Neural progenitor cell (in vitro differentiated cells): Measurements from ENCODE around the gene ZNF783. TPM values are rescaled to one million over a fixed set of nuclear protein-coding genes. Genes with fewer than 3 reads are reported as not detected.

Experiments
- DNase-seq: peaks from one replicate; pipeline ENCODE4 v3.0.0-alpha.2; 2016; ENCODE audit warnings: low spot score
- H2AFZ ChIP-seq: fragments of 200-600 bp; sonication (generic); replicated peaks from 2 replicates; pipeline ENCODE4 v1.6.1; 2016; ENCODE audit warnings: antibody characterized with exemption
- H3F3A ChIP-seq: fragments of 200-600 bp; sonication (generic); 2 replicates; pipeline ENCODE4 v1.6.1; 2016; ENCODE audit warnings: antibody characterized with exemption, low read depth
- H3K27ac ChIP-seq: fragments of 200-600 bp; sonication (generic); 2 replicates; pipeline ENCODE4 v1.5.1; 2016; ENCODE audit warnings: mild to moderate bottlenecking
- H3K27me3 ChIP-seq: fragments of 200-600 bp; sonication (generic); 2 replicates; pipeline ENCODE4 v1.6.1; 2016; ENCODE audit warnings: mild to moderate bottlenecking, moderate library complexity
- H3K36me3 ChIP-seq: fragments of 200-600 bp; sonication (generic); 2 replicates; pipeline ENCODE4 v1.5.1; 2016
- H3K4me1 ChIP-seq: fragments of 200-600 bp; sonication (generic); 2 replicates; pipeline ENCODE4 v1.6.1; 2016; ENCODE audit warnings: mixed run types
- H3K4me2 ChIP-seq: fragments of 200-600 bp; sonication (generic); 2 replicates; pipeline ENCODE4 v1.6.1; 2016
- H3K4me3 ChIP-seq: fragments of 200-600 bp; sonication (generic); 2 replicates; pipeline ENCODE4 v1.5.1; 2016
- H3K79me2 ChIP-seq: fragments of 200-600 bp; sonication (generic); 2 replicates; pipeline ENCODE4 v1.6.1; 2016; ENCODE audit warnings: low read depth
- H3K9ac ChIP-seq: fragments of 200-600 bp; sonication (generic); 2 replicates; pipeline ENCODE4 v1.6.1; 2016
- H3K9me3 ChIP-seq: fragments of 200-600 bp; sonication (generic); 2 replicates; pipeline ENCODE4 v1.5.1; 2016; ENCODE audit warnings: low read depth
- H4K20me1 ChIP-seq: fragments of 200-600 bp; sonication (generic); 2 replicates; pipeline ENCODE4 v1.6.1; 2016; ENCODE audit warnings: low read depth
- H3K27ac Mint-ChIP-seq: 3 replicates; pipeline ENCODE4 v1.8.0; 2021; ENCODE audit warnings: mixed read lengths
- H3K27me3 Mint-ChIP-seq: 2 replicates; pipeline ENCODE4 v1.8.0; 2022; ENCODE audit warnings: low read depth, mild to moderate bottlenecking, inconsistent platforms, moderate library complexity, mixed read lengths; ENCODE audit not compliant: insufficient read depth
- H3K36me3 Mint-ChIP-seq: 3 replicates; pipeline ENCODE4 v1.8.0; 2021; ENCODE audit warnings: mixed read lengths
- H3K4me1 Mint-ChIP-seq: 3 replicates; pipeline ENCODE4 v1.8.0; 2021; ENCODE audit warnings: mixed read lengths
- H3K4me3 Mint-ChIP-seq: 3 replicates; pipeline ENCODE4 v1.8.0; 2021; ENCODE audit warnings: mild to moderate bottlenecking, moderate library complexity, mixed read lengths
- H3K9me3 Mint-ChIP-seq: 3 replicates; pipeline ENCODE4 v1.8.0; 2020; ENCODE audit warnings: mixed read lengths
- EZH2 ChIP-seq: fragments of 200-600 bp; sonication (generic); IDR thresholded peaks from 2 replicates; pipeline ENCODE4 v1.6.1; 2017; ENCODE audit warnings: antibody characterized with exemption, mild to moderate bottlenecking, moderate library complexity
- EZH2phosphoT487 ChIP-seq: fragments of 200-600 bp; sonication (generic); IDR thresholded peaks from 2 replicates; pipeline ENCODE4 v1.6.1; 2017; ENCODE audit warnings: antibody characterized with exemption
- total RNA-seq: library from RNA; depleted of rRNA; stranded (reverse); fragments of >200 nt; gene quantifications from 2 replicates; pipeline ENCODE4 v1.2.3, GENCODE V29; 2015; ENCODE audit warnings: low replicate concordance
- TF ChIP-seq, protein P1 (sequence below): fragments of 200-600 bp; sonication (generic); IDR thresholded peaks from 2 replicates; pipeline ENCODE4 v1.5.1; 2017; ENCODE audit warnings: antibody characterized with exemption, mild to moderate bottlenecking

The ZNF783 gene
- total RNA-seq, 1 donor from 2014 or later = 5.5 TPM

DNA sequence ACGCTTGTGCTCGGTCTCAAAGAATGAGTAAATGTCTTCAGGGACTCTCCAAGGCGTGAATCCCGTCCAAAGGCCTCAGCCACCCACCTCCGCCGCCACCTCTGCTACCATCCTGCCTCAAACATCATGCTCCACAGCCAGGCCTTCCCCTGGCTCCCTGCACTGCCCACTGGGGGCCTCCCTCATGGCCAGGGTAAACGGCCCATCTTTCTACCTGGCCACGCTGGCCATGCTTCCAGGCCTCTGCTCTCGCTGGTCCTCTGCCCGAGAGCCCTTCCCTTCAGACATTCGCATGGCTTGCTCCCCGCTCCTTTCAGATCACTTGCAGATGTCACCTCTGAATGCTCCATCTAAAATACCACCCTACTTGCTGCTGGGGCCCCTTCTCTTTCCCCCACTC, 40.2 kb downstream of the ZNF783 start:
- Mint-ChIP-seq H3K4me1 (no peaks in the 10 kb centered on the region), H3K4me3 (no peak overlapping the region), H3K27me3 (peaks cover 6% of the 10 kb centered on the region), H3K9me3 (no peaks in the 10 kb centered on the region), H3K27ac (no peak overlapping the region), H3K36me3 (no peaks in the 10 kb centered on the region)
- Histone ChIP-seq H3K36me3 (no peaks in the 10 kb centered on the region), H3K4me1 (no peaks in the 10 kb centered on the region), H3K9ac (no peak overlapping the region), H3F3A (no peaks in the 10 kb centered on the region), H4K20me1 (no peaks in the 10 kb centered on the region), H3K4me2 (no peak overlapping the region), H3K79me2 (no peaks in the 10 kb centered on the region), H3K9me3 (no peaks in the 10 kb centered on the region), H3K4me3 (no peak overlapping the region), H2AFZ (no peak overlapping the region), H3K27ac (no peak overlapping the region), H3K27me3 (no peaks in the 10 kb centered on the region)
- TF ChIP-seq, protein P1, sequence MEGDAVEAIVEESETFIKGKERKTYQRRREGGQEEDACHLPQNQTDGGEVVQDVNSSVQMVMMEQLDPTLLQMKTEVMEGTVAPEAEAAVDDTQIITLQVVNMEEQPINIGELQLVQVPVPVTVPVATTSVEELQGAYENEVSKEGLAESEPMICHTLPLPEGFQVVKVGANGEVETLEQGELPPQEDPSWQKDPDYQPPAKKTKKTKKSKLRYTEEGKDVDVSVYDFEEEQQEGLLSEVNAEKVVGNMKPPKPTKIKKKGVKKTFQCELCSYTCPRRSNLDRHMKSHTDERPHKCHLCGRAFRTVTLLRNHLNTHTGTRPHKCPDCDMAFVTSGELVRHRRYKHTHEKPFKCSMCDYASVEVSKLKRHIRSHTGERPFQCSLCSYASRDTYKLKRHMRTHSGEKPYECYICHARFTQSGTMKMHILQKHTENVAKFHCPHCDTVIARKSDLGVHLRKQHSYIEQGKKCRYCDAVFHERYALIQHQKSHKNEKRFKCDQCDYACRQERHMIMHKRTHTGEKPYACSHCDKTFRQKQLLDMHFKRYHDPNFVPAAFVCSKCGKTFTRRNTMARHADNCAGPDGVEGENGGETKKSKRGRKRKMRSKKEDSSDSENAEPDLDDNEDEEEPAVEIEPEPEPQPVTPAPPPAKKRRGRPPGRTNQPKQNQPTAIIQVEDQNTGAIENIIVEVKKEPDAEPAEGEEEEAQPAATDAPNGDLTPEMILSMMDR = no peak
- TF ChIP-seq EZH2 = no peak
- TF ChIP-seq EZH2phosphoT487 = no peak
- DNase-seq = no peak

DNA sequence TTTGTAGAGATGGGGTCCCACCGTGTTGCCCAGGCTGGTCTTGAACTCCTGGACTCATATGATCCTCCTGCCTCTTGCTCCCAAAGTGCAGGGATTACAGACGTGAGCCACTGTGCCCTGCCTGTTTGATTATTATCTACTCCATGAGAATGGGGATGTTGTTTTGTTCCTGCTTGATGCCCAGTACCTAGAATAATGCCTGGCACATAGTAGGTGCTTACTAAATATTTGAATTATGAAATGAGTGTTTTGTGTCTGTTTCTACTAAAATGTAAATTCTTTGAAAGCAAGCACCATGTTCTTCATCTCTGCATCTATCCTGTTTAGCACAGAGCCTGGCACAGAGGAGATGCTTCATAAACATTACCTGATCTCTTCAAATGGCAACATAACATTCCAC, 40.9 kb downstream of the ZNF783 start:
- no peaks in the 10 kb centered on the region for H3K36me3 ChIP-seq
- no peaks in the 10 kb centered on the region for H3K79me2 ChIP-seq
- H3K27me3 ChIP-seq = no peaks in the 10 kb centered on the region
- Mint-ChIP-seq H3K4me1 (no peaks in the 10 kb centered on the region), H3K36me3 (no peaks in the 10 kb centered on the region), H3K4me3 (no peak overlapping the region), H3K9me3 (no peaks in the 10 kb centered on the region), H3K27me3 (peaks cover 6% of the 10 kb centered on the region), H3K27ac (no peak overlapping the region)
- H3F3A ChIP-seq = no peaks in the 10 kb centered on the region
- H3K4me1 ChIP-seq = no peaks in the 10 kb centered on the region
- H3K9ac ChIP-seq = no peak overlapping the region
- no peak overlapping the region for H2AFZ ChIP-seq
- TF ChIP-seq EZH2 = no peak
- H3K4me2 ChIP-seq = no peak overlapping the region
- H3K27ac ChIP-seq = no peak overlapping the region
- H4K20me1 ChIP-seq = no peaks in the 10 kb centered on the region
- DNase-seq = no peak
- H3K4me3 ChIP-seq = no peak overlapping the region
- H3K9me3 ChIP-seq = no peaks in the 10 kb centered on the region

DNA sequence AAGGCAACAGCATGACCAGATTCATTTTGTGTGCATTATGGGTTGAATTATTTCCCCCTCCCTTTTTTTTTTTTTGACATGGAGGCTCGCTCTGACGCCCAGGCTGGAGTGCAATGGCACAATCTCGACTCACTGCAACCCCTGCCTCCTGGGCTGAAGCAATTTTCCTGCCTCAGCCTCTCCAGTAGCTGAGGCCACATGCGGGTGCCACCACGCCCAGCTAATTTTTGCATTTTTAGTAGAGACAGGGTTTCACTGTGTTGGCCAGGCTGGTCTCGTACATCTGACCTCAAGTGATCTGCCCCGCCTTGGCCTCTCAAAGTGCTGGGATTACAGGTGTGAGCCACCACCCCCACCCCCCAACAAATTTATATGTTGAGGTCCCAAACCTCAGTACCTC, 42.0 kb downstream of the ZNF783 start:
- H3K27ac ChIP-seq = no peak overlapping the region
- H3K36me3 ChIP-seq = no peaks in the 10 kb centered on the region
- H3K79me2 ChIP-seq = no peaks in the 10 kb centered on the region
- H4K20me1 ChIP-seq = no peaks in the 10 kb centered on the region
- H3K9me3 ChIP-seq = no peaks in the 10 kb centered on the region
- H3K27me3 ChIP-seq = no peaks in the 10 kb centered on the region
- H3F3A ChIP-seq = no peaks in the 10 kb centered on the region
- no peak overlapping the region for H3K27ac Mint-ChIP-seq
- H2AFZ ChIP-seq = no peak overlapping the region
- H3K9me3 Mint-ChIP-seq = no peaks in the 10 kb centered on the region
- H3K9ac ChIP-seq = no peak overlapping the region
- no peak for DNase-seq
- H3K4me3 ChIP-seq = no peak overlapping the region
- TF ChIP-seq, protein P1 = no peak
- no peak for TF ChIP-seq EZH2phosphoT487
- TF ChIP-seq EZH2 = no peak
- no peak overlapping the region for H3K4me3 Mint-ChIP-seq
- H3K36me3 Mint-ChIP-seq = no peaks in the 10 kb centered on the region
- no peaks in the 10 kb centered on the region for H3K4me1 Mint-ChIP-seq
- H3K4me2 ChIP-seq = no peak overlapping the region
- no peaks in the 10 kb centered on the region for H3K4me1 ChIP-seq
- H3K27me3 Mint-ChIP-seq = peaks cover 4% of the 10 kb centered on the region

DNA sequence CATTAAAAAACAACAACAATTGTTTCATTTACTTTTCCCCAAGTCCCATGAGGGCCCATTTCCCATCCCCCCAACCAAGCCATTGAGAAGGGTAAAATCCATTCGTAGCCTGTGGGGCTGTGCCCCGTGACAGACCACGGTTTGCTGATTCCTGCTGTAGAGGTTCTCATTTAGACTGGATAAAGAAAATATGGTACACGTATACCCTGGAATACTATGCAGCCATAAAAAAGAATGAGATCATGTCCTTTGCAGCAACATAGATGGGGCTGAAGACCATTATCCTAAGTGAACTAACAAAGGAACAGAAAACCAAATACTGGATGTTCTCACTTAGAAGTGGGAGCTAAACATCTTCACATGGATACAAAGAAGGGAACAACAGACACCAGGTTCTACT, 44.9 kb downstream of the ZNF783 start:
- Histone ChIP-seq H3K79me2 (no peaks in the 10 kb centered on the region), H3K4me2 (no peak overlapping the region), H3K9ac (no peak overlapping the region), H3K36me3 (no peaks in the 10 kb centered on the region), H3K27ac (no peak overlapping the region), H3K27me3 (no peaks in the 10 kb centered on the region), H2AFZ (no peak overlapping the region), H3K9me3 (no peaks in the 10 kb centered on the region), H4K20me1 (no peaks in the 10 kb centered on the region), H3K4me1 (no peaks in the 10 kb centered on the region), H3K4me3 (no peak overlapping the region), H3F3A (no peaks in the 10 kb centered on the region)
- no peak overlapping the region for H3K27ac Mint-ChIP-seq
- no peaks in the 10 kb centered on the region for H3K4me1 Mint-ChIP-seq
- H3K36me3 Mint-ChIP-seq = no peaks in the 10 kb centered on the region
- peaks cover 4% of the 10 kb centered on the region for H3K27me3 Mint-ChIP-seq
- DNase-seq = no peak
- no peaks in the 10 kb centered on the region for H3K9me3 Mint-ChIP-seq
- TF ChIP-seq EZH2 (no peak), EZH2phosphoT487 (no peak)
- TF ChIP-seq, protein P1 = no peak
- no peak overlapping the region for H3K4me3 Mint-ChIP-seq
